CD14-positive monocyte (primary cell): ENCODE measurements around the gene WNT9B. TPM values are rescaled to one million over a fixed set of nuclear protein-coding genes. Genes with fewer than 3 reads are reported as not detected.

Experiments used
- DNase-seq, 3 donors: peaks; one replicate each; pipeline ENCODE4 v3.0.0-alpha.2; 2011 to 2022
- H2AFZ ChIP-seq: 2 replicates; pipeline ENCODE4 v1.6.0; 2012; ENCODE audit warnings: mild to moderate bottlenecking, low read depth, low read length, inconsistent platforms; ENCODE audit not compliant: insufficient read depth, poor library complexity, severe bottlenecking
- H3K27ac ChIP-seq, 2 donors: 1 replicate in 1 of 2; 2 replicates in 1 of 2; pipeline ENCODE4 v1.5.1; 2012 to 2013; ENCODE audit warnings: low read length in 2 of 2, control low read depth in 1 of 2, inconsistent platforms in 1 of 2, low read depth in 1 of 2, mild to moderate bottlenecking in 1 of 2
- H3K27me3 ChIP-seq, 2 donors: one replicate each; pipeline versions ENCODE4 v1.6.0 to v1.6.1; 2011 to 2013; ENCODE audit warnings: low read length in 2 of 2; ENCODE audit not compliant: control insufficient read depth in 2 of 2, insufficient read depth in 2 of 2
- H3K36me3 ChIP-seq, 2 donors: replicated peaks in 1 of 2; 1 replicate in 1 of 2; 2 replicates in 1 of 2; pipeline versions ENCODE4 v1.5.1 to v1.6.1; 2012 to 2013; ENCODE audit warnings: low read length in 2 of 2, control low read depth in 1 of 2, inconsistent platforms in 1 of 2, mild to moderate bottlenecking in 1 of 2; ENCODE audit not compliant: insufficient read depth in 2 of 2, control insufficient read depth in 1 of 2
- H3K4me1 ChIP-seq, 2 donors: 1 replicate in 1 of 2; 2 replicates in 1 of 2; pipeline versions ENCODE4 v1.5.1 to v1.6.1; 2012 to 2013; ENCODE audit warnings: low read length in 2 of 2, control low read depth in 1 of 2, inconsistent platforms in 1 of 2, mild to moderate bottlenecking in 1 of 2, moderate library complexity in 1 of 2; ENCODE audit not compliant: insufficient read depth in 2 of 2, control insufficient read depth in 1 of 2
- H3K4me2 ChIP-seq: replicated peaks from 2 replicates; pipeline ENCODE3; 2012; ENCODE audit warnings: low read length, moderate library complexity, mild to moderate bottlenecking; ENCODE audit not compliant: poor library complexity, severe bottlenecking; ENCODE audit errors: extremely low read depth
- H3K4me3 ChIP-seq, 3 experiments: fragments of 200-600 bp in 1 of 3; sonication (generic) in 1 of 3; replicated peaks in 1 of 3; 1 replicate in 2 of 3; 2 replicates in 1 of 3; pipeline ENCODE4 v1.5.1; 2011 to 2013; ENCODE audit warnings: low read length in 3 of 3, mild to moderate bottlenecking in 3 of 3, control low read depth in 2 of 3, low read depth in 2 of 3, inconsistent platforms in 1 of 3, moderate library complexity in 1 of 3
- H3K79me2 ChIP-seq: 2 replicates; pipeline ENCODE4 v1.6.0; 2012; ENCODE audit warnings: mild to moderate bottlenecking, control low read depth, inconsistent platforms, low read length, moderate library complexity; ENCODE audit not compliant: insufficient read depth
- H3K9ac ChIP-seq: 2 replicates; pipeline ENCODE4 v1.6.0; 2017; ENCODE audit warnings: low read length, mild to moderate bottlenecking; ENCODE audit not compliant: insufficient read depth, poor library complexity, severe bottlenecking
- H3K9me3 ChIP-seq, 2 donors: replicated peaks in 1 of 2; 1 replicate in 1 of 2; 2 replicates in 1 of 2; pipeline versions ENCODE4 v1.5.1 to v1.6.1; 2012 to 2013; ENCODE audit warnings: low read length in 2 of 2, control low read depth in 1 of 2; ENCODE audit not compliant: control insufficient read depth in 1 of 2, insufficient read depth in 1 of 2
- H4K20me1 ChIP-seq: 2 replicates; pipeline ENCODE4 v1.6.0; 2012; ENCODE audit warnings: mild to moderate bottlenecking, low read length, control low read depth, moderate library complexity; ENCODE audit not compliant: insufficient read depth
- H3K27ac Mint-ChIP-seq, 7 donors: one replicate each; pipeline ENCODE4 v1.8.0; 2020; ENCODE audit warnings: mild to moderate bottlenecking in 7 of 7, mixed read lengths in 7 of 7, moderate library complexity in 6 of 7, inconsistent platforms in 2 of 7
- H3K27me3 Mint-ChIP-seq, 3 donors: one replicate each; pipeline ENCODE4 v1.8.0; 2021 to 2022; ENCODE audit warnings: low read depth in 3 of 3, mild to moderate bottlenecking in 3 of 3, mixed read lengths in 3 of 3, moderate library complexity in 3 of 3, inconsistent platforms in 1 of 3
- H3K36me3 Mint-ChIP-seq, 2 donors: one replicate each; pipeline ENCODE4 v1.8.0; 2020; ENCODE audit warnings: mixed read lengths in 2 of 2, inconsistent platforms in 1 of 2, mild to moderate bottlenecking in 1 of 2
- H3K4me1 Mint-ChIP-seq: one replicate; pipeline ENCODE4 v1.8.0; 2020; ENCODE audit warnings: mild to moderate bottlenecking, mixed read lengths
- H3K4me3 Mint-ChIP-seq, 2 donors: one replicate each; pipeline ENCODE4 v1.8.0; 2020; ENCODE audit warnings: mild to moderate bottlenecking in 2 of 2, mixed read lengths in 2 of 2, moderate library complexity in 1 of 2
- H3K9me3 Mint-ChIP-seq, 7 donors: one replicate each; pipeline ENCODE4 v1.8.0; 2020 to 2022; ENCODE audit warnings: mixed read lengths in 7 of 7, mild to moderate bottlenecking in 6 of 7, moderate library complexity in 6 of 7, inconsistent platforms in 2 of 7
- CTCF ChIP-seq: fragments of 200-600 bp; IDR thresholded peaks from one replicate; pipeline ENCODE4 v1.8.0; 2022; ENCODE audit warnings: antibody characterized with exemption, mild to moderate bottlenecking
- WGBS: methylation state at CpG from one replicate; pipeline ENCODE4 v1.1.5; 2013; ENCODE audit warnings: missing lambda C conversion rate; ENCODE audit not compliant: insufficient coverage; 5-methylcytosine and 5-hydroxymethylcytosine counted together
- intact Hi-C, 2 donors: fragments of 100-400 bp; cut with micrococcal nuclease; formaldehyde crosslinking; loops; one replicate each; pipeline versions ENCODE4 v1.15.0 to v1.15.1; 2023
- polyA plus RNA-seq, 3 donors: library from polyadenylated mRNA; depleted of rRNA in 1 of 3; unstranded in 2 of 3; stranded (reverse) in 1 of 3; fragments of 300-500 nt in 2 of 3; fragments of >200 nt in 1 of 3; fragmentation: Illumina TruSeq in 2 of 3; gene quantifications; 1 replicate in 2 of 3; 2 replicates in 1 of 3; pipeline ENCODE4 v1.2.3, GENCODE V29; 2012 to 2021

WNT9B gene
- polyA plus RNA-seq, 3 donors: 0.19 TPM; not detected in 2

DNA sequence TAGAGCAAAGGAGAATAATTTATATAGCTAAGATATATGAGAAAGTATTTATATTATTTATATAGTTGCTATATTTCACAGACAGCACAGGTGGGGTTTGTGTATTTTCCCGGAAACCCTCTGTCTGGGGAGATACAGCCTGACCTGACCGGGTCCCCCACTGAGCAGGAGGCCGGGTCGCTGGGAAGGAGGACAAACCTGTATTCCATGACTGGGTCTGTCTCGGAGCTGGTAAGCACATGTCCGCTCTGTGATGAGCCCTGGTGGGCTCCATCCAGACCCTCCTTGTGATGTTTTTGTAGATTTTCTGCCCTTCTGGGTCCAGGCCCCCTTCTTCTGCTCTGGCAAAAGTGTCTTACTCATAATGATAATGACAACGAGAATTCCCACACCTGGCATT, 27.7 kb downstream of the WNT9B start:
- intact Hi-C loops: no loop called here
- H3K4me3 ChIP-seq: no peak overlapping the region
- H3K9ac ChIP-seq: no peak overlapping the region
- no peaks in the 10 kb centered on the region for H3K79me2 ChIP-seq
- Mint-ChIP-seq H3K9me3 (no peaks in the 10 kb centered on the region), H3K36me3 (no peaks in the 10 kb centered on the region), H3K4me1 (peaks cover 41% of the 10 kb centered on the region), H3K4me3 (no peak overlapping the region), H3K27ac (peak overlapping the region in 2 of 7 donors; percentile 76 to 80), H3K27me3 (peaks cover 0 to 6% (median 0%) of the 10 kb centered on the region in 3 donors)
- H3K4me1 ChIP-seq: peaks cover 41 to 44% of the 10 kb centered on the region in 2 donors
- no peak for DNase-seq
- TF ChIP-seq CTCF: no peak
- no peaks in the 10 kb centered on the region for H4K20me1 ChIP-seq
- peak overlapping the region; percentile 66 for H2AFZ ChIP-seq
- H3K36me3 ChIP-seq: no peaks in the 10 kb centered on the region
- whole genome bisulfite sequencing: 94% methylated on average over 6 of the region's 7 CpGs
- H3K27ac ChIP-seq: no peak overlapping the region
- no peaks in the 10 kb centered on the region for H3K27me3 ChIP-seq
- H3K9me3 ChIP-seq: no peaks in the 10 kb centered on the region
- H3K4me2 ChIP-seq: no peak overlapping the region

DNA sequence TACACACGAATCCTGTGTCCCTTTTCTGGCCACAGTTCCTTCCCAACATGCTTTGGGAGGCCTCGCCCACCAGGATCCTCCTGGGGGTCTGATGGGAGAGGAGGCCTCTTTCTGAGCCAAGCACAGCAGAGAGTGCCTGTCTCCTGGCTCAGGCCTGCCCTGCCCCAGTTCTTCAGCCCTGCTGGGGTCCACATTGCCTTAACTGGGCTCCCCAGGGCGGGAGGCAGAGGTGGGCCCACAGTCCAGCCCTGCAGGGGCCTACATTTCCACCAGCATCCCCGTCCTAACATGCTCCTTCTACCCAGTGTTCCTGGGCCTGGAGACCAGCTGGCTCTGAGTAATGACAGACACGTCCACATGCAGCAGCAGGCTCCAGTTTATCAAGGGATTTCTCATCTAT, 29.6 kb downstream of the WNT9B start:
- Histone ChIP-seq H3K9me3 (no peaks in the 10 kb centered on the region), H3K4me3 (no peak overlapping the region), H3K36me3 (no peaks in the 10 kb centered on the region), H3K9ac (no peak overlapping the region), H4K20me1 (no peaks in the 10 kb centered on the region), H2AFZ (no peak overlapping the region), H3K4me1 (peaks cover 28 to 29% of the 10 kb centered on the region in 2 donors), H3K79me2 (no peaks in the 10 kb centered on the region), H3K4me2 (no peak overlapping the region), H3K27me3 (no peaks in the 10 kb centered on the region), H3K27ac (no peak overlapping the region)
- DNase-seq: no peak
- Mint-ChIP-seq H3K4me3 (no peak overlapping the region), H3K27ac (no peak overlapping the region), H3K27me3 (peaks cover 1 to 6% (median 4%) of the 10 kb centered on the region in 3 donors), H3K4me1 (peaks cover 28% of the 10 kb centered on the region), H3K9me3 (no peaks in the 10 kb centered on the region), H3K36me3 (no peaks in the 10 kb centered on the region)
- 95% methylated on average over 3 of the region's 5 CpGs for WGBS
- TF ChIP-seq CTCF: no peak
- intact Hi-C loops: no loop called here
